PC-3 (cell line): ENCODE measurements around the gene SLC7A9. TPM values are rescaled to one million over a fixed set of nuclear protein-coding genes. Genes with fewer than 3 reads are reported as not detected.
"Not testable (repeated sequence)": the region's sequence is repeated elsewhere in the genome, so short reads cannot be mapped to it uniquely, and the experiment has no call there.

Experiments
- ATAC-seq: fragments of 200-7000 bp; cut with Tn5 transposase; 2 replicates; pipeline ENCODE4 v1.9.1; 2020; ENCODE audit warnings: mild to moderate bottlenecking, moderate library complexity
- BruUV-seq: library from RNA; stranded (reverse); fragments of 400-500 nt; replicated peaks from 2 replicates; lab custom pipeline; 2021; lab: Mats Ljungman, UMichigan
- CTCF ChIA-PET: fragments of 300-600 bp; sonication (Branson Sonifier 250); formaldehyde crosslinking; loops from one replicate; lab custom pipeline; 2022; ENCODE audit warnings: antibody characterized with exemption; lab: Charles Lee
- POLR2A ChIA-PET: fragments of 300-600 bp; sonication (Branson Sonifier 250); formaldehyde crosslinking; loops from one replicate; lab custom pipeline; 2022; ENCODE audit warnings: antibody characterized with exemption; ENCODE audit not compliant: unreplicated experiment; lab: Charles Lee
- DNase-seq: peaks from one replicate; pipeline ENCODE4 v3.0.0-alpha.2; 2015
- H2AFZ ChIP-seq: fragments of 300-600 bp; sonication (generic); 2 replicates; pipeline ENCODE4 v1.6.0; 2016; ENCODE audit warnings: antibody characterized with exemption, low read length
- H3F3A ChIP-seq: fragments of 300-600 bp; sonication (generic); one replicate; pipeline ENCODE4 v1.6.0; 2017; ENCODE audit warnings: antibody characterized with exemption, low read length, control low read depth, mild to moderate bottlenecking; ENCODE audit not compliant: unreplicated experiment
- H3K27ac ChIP-seq: fragments of 300-600 bp; sonication (generic); 2 replicates; pipeline ENCODE4 v1.5.1; 2016; ENCODE audit warnings: mild to moderate bottlenecking, low read length
- H3K27me3 ChIP-seq: fragments of 300-600 bp; sonication (generic); 2 replicates; pipeline ENCODE4 v1.6.1; 2016; ENCODE audit warnings: low read length, mixed read lengths
- H3K36me3 ChIP-seq: fragments of 300-600 bp; sonication (generic); 2 replicates; pipeline ENCODE4 v1.6.1; 2016; ENCODE audit warnings: low read depth, mixed run types, low read length, mixed read lengths
- H3K4me1 ChIP-seq: fragments of 300-600 bp; sonication (generic); 2 replicates; pipeline ENCODE4 v1.5.1; 2016; ENCODE audit warnings: low read length; ENCODE audit not compliant: insufficient read depth
- H3K4me2 ChIP-seq: fragments of 300-600 bp; sonication (generic); 2 replicates; pipeline ENCODE4 v1.6.0; 2016; ENCODE audit warnings: low read length
- H3K4me3 ChIP-seq: fragments of 300-600 bp; sonication (generic); 2 replicates; pipeline ENCODE4 v1.5.1; 2016; ENCODE audit warnings: mild to moderate bottlenecking, low read length, mixed read lengths
- H3K79me2 ChIP-seq: fragments of 300-600 bp; sonication (generic); 2 replicates; pipeline ENCODE4 v1.6.1; 2017; ENCODE audit warnings: low read length, mixed read lengths
- H3K9ac ChIP-seq: fragments of 300-600 bp; sonication (generic); 2 replicates; pipeline ENCODE4 v1.6.0; 2016; ENCODE audit warnings: mild to moderate bottlenecking, low read length
- H3K9me2 ChIP-seq: fragments of 300-600 bp; sonication (generic); replicated peaks from 2 replicates; pipeline ENCODE4 v1.6.1; 2016; ENCODE audit warnings: mixed run types, low read length, mixed read lengths
- H3K9me3 ChIP-seq: fragments of 300-600 bp; sonication (generic); 2 replicates; pipeline ENCODE4 v1.6.1; 2016; ENCODE audit warnings: low read length, mixed read lengths
- H4K20me1 ChIP-seq: fragments of 300-600 bp; sonication (generic); 2 replicates; pipeline ENCODE4 v1.6.1; 2016; ENCODE audit warnings: low read length, mixed read lengths
- EZH2 ChIP-seq: fragments of 300-600 bp; sonication (generic); IDR thresholded peaks from one replicate; pipeline ENCODE4 v1.6.1; 2017; ENCODE audit warnings: antibody characterized with exemption, mild to moderate bottlenecking, low read length; ENCODE audit not compliant: unreplicated experiment
- EZH2phosphoT487 ChIP-seq: fragments of 300-600 bp; sonication (generic); IDR thresholded peaks from 2 replicates; pipeline ENCODE4 v1.6.1; 2018; ENCODE audit warnings: mild to moderate bottlenecking, antibody characterized with exemption, low read length, borderline replicate concordance
- intact Hi-C: fragments of 100-400 bp; cut with micrococcal nuclease; formaldehyde crosslinking; loops from 2 replicates; pipeline ENCODE4 v1.9.0; 2023
- total RNA-seq: library from RNA; depleted of rRNA; stranded (reverse); fragments of >200 nt; gene quantifications from 2 replicates; pipeline ENCODE4 v1.2.3, GENCODE V29; 2014
- TF ChIP-seq, protein P1 (sequence below): fragments of 300-600 bp; sonication (generic); conservative IDR thresholded peaks from 2 replicates; pipeline ENCODE4 v1.5.1; 2017; ENCODE audit warnings: antibody characterized with exemption, low read depth, mild to moderate bottlenecking, low read length

The SLC7A9 gene
- total RNA-seq, 1 experiment from 2014 or later = not detected

DNA sequence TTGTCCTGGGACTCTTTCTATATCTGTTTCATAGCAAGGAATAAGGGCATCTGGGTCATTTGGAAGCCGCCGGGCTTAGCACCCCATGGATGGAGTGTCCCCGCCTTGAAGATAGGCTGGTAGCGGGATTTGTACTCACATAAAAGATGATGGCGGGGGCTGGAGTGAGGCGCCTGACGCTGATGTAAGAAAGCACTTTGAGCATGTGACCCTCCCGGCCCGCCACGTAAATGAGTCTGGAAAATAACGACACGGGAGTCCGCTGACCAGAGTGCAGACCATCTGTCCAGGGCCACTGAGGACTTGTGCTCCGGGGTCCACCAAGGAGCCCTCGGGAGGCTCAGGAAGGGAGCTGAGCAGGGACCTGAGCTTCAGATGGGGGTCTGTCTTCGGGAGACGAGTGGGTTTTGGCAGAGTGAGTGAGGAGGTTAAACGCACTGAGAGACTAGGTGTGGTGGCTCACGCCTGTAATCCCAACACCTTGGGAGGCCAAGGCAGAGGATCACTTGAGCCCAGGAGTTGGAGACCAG is 25.8 kb downstream of the SLC7A9 start:
- Histone ChIP-seq H3K27ac (no peak overlapping the region), H3K4me1 (no peaks in the 10 kb centered on the region), H3K4me3 (no peak overlapping the region), H4K20me1 (no peaks in the 10 kb centered on the region), H3K4me2 (no peak overlapping the region), H3K36me3 (no peaks in the 10 kb centered on the region), H3F3A (no peaks in the 10 kb centered on the region), H3K9ac (no peak overlapping the region), H3K9me2 (no peaks in the 10 kb centered on the region), H3K79me2 (no peaks in the 10 kb centered on the region), H3K9me3 (no peaks in the 10 kb centered on the region), H2AFZ (no peak overlapping the region), H3K27me3 (no peaks in the 10 kb centered on the region)
- ChIA-PET CTCF (no interaction called here), POLR2A (no interaction called here)
- intact Hi-C loops = no loop called here
- DNase-seq = no peak
- ATAC-seq = no peak
- TF ChIP-seq, protein P1, sequence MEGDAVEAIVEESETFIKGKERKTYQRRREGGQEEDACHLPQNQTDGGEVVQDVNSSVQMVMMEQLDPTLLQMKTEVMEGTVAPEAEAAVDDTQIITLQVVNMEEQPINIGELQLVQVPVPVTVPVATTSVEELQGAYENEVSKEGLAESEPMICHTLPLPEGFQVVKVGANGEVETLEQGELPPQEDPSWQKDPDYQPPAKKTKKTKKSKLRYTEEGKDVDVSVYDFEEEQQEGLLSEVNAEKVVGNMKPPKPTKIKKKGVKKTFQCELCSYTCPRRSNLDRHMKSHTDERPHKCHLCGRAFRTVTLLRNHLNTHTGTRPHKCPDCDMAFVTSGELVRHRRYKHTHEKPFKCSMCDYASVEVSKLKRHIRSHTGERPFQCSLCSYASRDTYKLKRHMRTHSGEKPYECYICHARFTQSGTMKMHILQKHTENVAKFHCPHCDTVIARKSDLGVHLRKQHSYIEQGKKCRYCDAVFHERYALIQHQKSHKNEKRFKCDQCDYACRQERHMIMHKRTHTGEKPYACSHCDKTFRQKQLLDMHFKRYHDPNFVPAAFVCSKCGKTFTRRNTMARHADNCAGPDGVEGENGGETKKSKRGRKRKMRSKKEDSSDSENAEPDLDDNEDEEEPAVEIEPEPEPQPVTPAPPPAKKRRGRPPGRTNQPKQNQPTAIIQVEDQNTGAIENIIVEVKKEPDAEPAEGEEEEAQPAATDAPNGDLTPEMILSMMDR = no peak
- TF ChIP-seq EZH2 (no peak), EZH2phosphoT487 (no peak)
- BruUV-seq = no TSS peak

DNA sequence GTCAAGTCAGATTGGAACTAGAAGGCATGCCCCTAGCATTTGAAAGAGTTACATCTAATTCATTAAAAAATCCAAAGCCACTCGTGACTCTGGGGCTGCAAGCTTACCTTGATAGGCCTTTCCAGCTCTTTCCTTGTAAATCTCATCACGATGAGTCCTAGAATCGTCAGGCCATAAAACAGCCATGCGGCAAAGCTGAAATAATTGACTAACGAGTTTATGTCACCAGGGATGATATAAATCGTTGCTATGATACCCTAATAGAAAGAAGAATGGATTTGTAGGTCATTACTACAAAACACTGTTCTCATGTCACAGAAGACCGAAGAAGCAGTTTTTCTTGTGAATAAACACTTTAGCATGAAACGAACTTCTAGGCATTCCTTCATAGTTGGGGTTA is 27.5 kb downstream of the SLC7A9 start:
- Histone ChIP-seq H3K4me2 (no peak overlapping the region), H3K9me2 (no peaks in the 10 kb centered on the region), H4K20me1 (no peaks in the 10 kb centered on the region), H3K9ac (no peak overlapping the region), H3K27ac (no peak overlapping the region), H3F3A (no peaks in the 10 kb centered on the region), H3K9me3 (no peaks in the 10 kb centered on the region), H3K79me2 (no peaks in the 10 kb centered on the region), H3K36me3 (no peaks in the 10 kb centered on the region), H2AFZ (no peak overlapping the region), H3K4me3 (no peak overlapping the region), H3K27me3 (no peaks in the 10 kb centered on the region), H3K4me1 (no peaks in the 10 kb centered on the region)
- POLR2A ChIA-PET = no interaction called here
- no TSS peak for BruUV-seq
- intact Hi-C loops = no loop called here
- DNase-seq = no peak
- no peak for ATAC-seq
- TF ChIP-seq EZH2 = no peak
- TF ChIP-seq, protein P1 = no peak
- no peak for TF ChIP-seq EZH2phosphoT487
- CTCF ChIA-PET = no interaction called here

DNA sequence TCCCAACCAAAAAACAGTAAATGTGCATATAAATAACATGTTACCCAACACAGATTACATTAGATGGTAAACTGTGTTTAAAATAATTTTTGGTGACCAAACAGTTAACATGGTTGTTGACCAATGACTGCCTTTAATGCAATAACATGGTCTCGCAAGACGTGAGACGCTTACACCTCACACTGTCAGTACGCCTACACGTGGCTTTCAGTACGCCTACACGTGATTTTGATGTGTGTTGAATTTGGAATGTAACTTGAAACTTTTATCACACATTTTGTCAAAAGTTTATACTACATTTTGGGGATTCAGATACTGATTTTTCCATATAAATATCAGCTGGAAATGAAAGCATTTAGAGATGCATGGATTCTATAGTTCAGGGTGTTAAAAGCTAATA is 32.0 kb downstream of the SLC7A9 start:
- no peak overlapping the region for H2AFZ ChIP-seq
- no peak overlapping the region for H3K4me2 ChIP-seq
- H3K36me3 ChIP-seq = no peaks in the 10 kb centered on the region
- H3K27me3 ChIP-seq = no peaks in the 10 kb centered on the region
- ChIA-PET POLR2A (no interaction called here), CTCF (no interaction called here)
- H3K9me3 ChIP-seq = no peaks in the 10 kb centered on the region
- BruUV-seq = no TSS peak
- no peaks in the 10 kb centered on the region for H3K4me1 ChIP-seq
- TF ChIP-seq EZH2 (no peak), EZH2phosphoT487 (no peak)
- TF ChIP-seq, protein P1 = no peak
- H3K27ac ChIP-seq = no peak overlapping the region
- ATAC-seq (no peak), DNase-seq (no peak)
- intact Hi-C loops = no loop called here
- H3K4me3 ChIP-seq = no peak overlapping the region
- no peak overlapping the region for H3K9ac ChIP-seq
- no peaks in the 10 kb centered on the region for H3K79me2 ChIP-seq
- H4K20me1 ChIP-seq = no peaks in the 10 kb centered on the region
- no peaks in the 10 kb centered on the region for H3K9me2 ChIP-seq
- H3F3A ChIP-seq = no peaks in the 10 kb centered on the region

DNA sequence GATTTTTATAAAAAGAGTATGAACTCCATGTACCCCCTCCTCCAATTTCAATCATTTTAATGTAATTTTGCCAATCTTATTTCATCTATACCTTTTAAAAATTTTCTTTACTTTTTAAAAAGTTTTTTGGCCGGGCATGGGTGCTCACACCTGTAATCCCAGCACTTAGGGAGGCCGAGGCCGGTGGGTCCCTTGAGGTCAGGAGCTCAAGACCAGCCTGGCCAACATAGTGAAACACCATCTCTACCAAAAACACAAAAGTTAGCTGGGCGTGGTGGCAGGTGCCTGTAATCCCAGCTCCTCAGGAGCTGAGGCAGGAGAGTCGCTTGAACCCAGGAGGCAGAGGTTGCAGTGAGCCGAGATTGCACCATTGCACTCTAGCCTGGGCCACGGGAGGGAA is 36.2 kb downstream of the SLC7A9 start:
- H3K9me2 ChIP-seq, H3K9me3 ChIP-seq, H3K4me2 ChIP-seq, H3K4me1 ChIP-seq, H3K27me3 ChIP-seq, POLR2A ChIA-PET, H3F3A ChIP-seq, ATAC-seq, BruUV-seq, H2AFZ ChIP-seq, H3K9ac ChIP-seq, H3K27ac ChIP-seq, CTCF ChIA-PET, H3K4me3 ChIP-seq, intact Hi-C loops, H4K20me1 ChIP-seq, DNase-seq, H3K36me3 ChIP-seq, H3K79me2 ChIP-seq: not testable (repeated sequence)
